NCI-H2196 (cell line): ENCODE measurements around the gene TSPYL4.

ENCODE experiments used
- DNase-seq: peaks from one replicate; lab custom pipeline; 2025; ENCODE audit not compliant: unreplicated experiment; lab: John Stamatoyannopoulos, UW

TSPYL4 gene

GRCh38 chr6:116271149-116271708, 17.4 kb upstream of the TSPYL4 start:
- DNase-seq = no peak

GRCh38 chr6:116268589-116269293, 14.9 kb upstream of the TSPYL4 start:
- DNase-seq = peak; percentile 69

DNA sequence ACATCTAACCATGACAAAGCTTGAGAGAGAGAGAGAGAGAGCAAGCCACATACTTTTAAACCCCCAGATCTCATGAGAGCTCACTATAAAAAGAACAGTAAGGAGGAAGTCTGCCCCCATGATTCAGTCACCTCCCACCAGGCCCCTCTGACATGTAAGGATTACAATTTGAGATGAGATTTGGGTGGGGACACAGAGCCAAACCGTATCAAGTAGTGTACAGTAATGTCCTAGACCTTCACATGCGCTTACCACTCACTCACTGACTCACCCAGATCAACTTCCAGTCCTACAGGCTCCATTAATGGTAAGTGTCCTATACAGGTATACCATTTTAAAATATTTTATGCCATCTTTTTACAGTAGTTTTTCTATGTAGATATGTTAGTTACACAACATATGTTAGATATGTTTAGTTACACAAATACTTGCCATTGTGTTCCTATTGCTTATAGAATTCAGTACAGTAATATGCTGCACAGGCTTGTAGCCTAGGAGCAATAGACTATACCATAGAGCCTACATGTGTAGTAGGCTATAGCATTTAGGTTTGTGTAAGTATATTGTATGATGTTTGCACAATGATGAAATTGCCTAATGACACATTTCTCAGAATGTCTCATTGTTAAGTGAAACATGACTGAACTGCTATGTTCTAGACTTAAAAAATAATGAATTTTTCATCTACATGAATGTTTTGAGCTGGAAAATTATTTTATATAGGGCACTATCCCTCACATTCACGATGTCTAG, 14.1 kb upstream of the TSPYL4 start:
- DNase-seq = no peak

DNA sequence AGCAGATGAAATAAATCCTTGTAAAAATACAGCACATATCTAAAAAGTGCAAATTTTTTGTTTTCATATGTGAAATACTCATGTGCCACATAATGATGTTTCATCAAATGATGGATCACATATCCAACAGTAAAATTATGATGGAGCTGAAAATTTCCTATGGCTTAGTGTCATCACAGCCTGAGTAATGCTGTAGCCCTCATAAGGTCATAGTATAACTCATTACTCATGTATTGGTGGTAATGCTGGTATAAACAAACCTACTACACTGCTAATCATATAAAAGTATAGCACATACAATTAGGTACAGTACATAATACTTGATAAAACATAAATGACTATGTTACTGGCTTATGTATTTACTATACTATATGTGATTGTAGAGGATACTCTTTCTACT, 12.9 kb upstream of the TSPYL4 start:
- no peak for DNase-seq

GRCh38 chr6:116265041-116265829, 11.4 kb upstream of the TSPYL4 start:
- no peak for DNase-seq

GRCh38 chr6:116263353-116263752, 9.5 kb upstream of the TSPYL4 start:
- no peak for DNase-seq

- no peak for DNase-seq
These were observed 4.6 kb upstream of the TSPYL4 start for GRCh38 chr6:116258520-116258919.

DNA sequence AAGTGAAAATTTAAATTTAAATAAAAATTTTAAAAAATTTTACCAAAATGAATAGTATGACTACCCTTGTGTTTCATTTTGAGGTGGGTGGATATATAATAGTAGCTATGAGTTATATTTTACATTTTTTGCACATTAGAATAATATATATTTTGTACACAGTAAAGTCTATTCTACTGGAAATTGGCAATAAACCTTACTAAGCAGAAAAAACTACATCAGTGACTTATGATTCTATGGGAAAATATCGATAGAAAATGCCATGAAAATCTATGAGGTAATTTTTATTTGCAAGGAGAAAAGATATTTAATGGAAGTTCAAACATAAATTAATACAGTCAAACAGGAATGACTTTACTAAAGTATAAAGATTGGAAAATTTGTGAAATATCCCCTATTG, 2.8 kb upstream of the TSPYL4 start:
- no peak for DNase-seq

DNA sequence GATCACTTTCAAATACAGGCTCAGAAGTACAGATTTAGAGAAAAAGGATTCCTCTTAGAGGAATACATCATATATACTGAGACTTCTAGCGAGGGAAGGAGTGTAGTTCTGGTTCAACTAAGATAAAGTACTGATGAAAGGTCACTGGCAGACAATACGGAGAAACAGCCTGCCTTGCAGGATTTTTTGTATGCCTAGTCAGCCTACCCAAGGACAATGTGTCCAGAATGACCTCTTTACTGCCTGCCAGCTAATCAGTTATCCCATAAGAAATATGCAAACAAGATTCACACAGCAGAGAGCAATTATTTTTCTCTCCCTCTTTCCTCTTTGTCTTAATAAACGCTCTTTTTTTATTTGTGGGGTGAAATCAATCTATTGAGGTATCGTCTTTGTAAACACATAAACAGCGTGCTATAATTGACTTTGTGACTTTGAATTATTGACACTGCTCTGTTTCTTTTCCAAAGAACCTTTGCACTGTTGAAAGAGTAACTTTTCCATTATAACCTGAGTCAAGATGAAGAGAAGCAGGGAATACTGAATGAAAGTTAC, 1.4 kb upstream of the TSPYL4 start:
- no peak for DNase-seq

DNA sequence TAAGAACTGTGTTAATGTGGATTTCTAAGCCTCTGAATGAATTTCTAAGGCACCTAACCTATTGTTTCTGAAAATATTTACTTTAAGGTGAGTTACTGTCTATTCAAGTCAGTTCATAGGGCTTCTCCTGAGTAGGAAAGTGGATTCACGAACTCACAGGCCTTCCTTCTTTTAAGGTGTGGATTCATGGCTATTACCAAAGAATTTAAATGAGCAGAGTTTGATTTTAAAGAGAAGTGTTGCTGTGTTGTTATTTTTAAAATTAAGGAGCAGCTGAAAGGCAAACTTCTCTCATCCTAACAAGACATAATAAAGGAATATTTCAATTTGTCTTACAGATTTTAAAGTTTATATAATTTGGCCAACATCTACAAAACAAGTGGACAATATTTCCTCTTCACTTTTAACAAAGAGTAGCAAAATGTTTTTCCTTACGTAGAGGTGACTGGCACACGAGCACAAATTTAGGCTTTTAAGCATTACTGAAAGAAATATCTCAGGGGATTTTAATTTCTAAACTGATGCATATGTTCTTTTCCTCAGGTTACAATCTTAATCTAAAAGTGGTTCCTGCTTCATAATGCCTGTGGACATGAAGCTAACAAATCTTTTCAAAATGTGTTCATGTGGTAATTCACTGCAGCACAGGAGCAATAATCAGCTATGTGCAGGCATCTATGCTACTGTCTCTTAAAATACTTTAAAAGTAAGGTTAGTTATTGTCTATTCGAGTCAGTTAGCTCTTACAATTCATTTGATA, 602 bp upstream of the TSPYL4 start:
- DNase-seq = no peak

DNA sequence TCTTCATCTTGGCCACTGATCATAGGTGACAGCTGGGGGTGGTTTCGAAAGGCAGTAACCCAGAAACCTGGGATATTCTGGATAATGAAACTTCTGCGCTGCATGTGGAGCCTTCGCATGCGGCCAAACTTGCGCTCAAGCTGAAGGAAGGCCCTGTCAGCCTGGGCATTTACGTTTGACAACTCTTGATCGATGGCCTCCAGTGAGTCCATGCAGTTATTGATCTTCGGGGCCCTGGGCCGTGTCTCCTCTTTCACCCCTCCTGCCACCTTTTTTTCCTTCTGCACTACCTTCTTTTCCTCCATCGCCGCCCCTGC, 729 bp downstream of the TSPYL4 start:
- DNase-seq = no peak

DNA sequence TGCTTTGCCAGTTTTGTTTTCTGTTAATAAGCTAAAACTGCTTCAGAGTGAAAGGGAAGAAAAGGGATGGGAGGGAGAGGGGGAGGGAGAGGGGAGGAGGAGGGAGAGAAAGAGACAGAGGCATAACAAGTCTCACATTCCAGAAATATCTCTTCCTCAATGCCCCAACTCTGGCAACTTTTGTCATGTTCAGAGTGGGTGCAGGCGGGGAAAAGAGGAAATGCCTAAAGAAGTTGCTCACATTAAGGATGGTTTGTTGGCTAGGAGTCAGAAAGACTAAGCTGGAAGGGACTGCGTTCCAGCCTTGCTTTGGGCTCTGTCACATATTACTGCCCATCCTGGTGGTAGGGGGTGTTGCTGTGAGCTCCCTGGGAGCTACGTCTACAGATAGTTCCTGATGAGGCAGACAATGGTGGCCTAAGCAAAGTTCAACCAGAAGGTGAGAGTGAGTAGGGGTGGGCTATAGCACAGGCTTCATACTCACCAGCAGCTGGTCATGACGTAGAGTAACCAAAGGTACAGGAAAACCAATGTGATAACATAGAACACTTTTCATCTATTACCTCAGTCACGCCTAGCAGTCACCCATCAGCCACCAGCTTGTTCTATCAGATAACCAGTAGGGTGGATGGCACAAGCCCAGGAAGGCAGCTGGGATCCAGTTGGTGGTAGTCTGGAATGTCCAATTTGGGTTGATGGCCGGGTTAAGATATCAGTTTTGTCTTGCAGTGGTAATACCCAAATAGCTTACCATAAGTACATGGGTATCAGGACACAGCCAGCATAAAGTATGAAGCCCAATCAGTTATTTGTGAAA, 2.1 kb downstream of the TSPYL4 start:
- DNase-seq = no peak

DNA sequence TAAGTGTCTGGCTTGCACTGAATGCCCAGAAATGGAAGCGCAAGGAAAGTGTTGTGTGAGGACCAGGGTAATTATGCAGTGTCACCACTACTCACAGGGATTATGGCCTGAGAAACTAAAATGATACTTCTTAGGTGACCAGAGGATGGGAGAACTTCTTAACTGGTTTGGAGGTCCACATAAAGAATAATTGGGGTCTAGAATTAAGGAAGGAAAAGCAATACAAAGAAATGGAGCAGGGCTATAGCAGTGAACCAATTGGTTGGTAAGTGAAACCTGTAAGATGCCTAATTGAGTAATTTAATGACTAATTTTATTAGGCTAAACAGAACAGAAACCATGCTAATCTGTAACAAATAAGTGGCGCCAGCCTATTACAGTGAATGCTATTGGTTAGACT, 5.3 kb downstream of the TSPYL4 start:
- DNase-seq = no peak

- DNase-seq = no peak
These were observed 6.6 kb downstream of the TSPYL4 start for GRCh38 chr6:116247285-116247684.

- DNase-seq = no peak
These were observed 7.8 kb downstream of the TSPYL4 start for GRCh38 chr6:116246089-116246488.

DNA sequence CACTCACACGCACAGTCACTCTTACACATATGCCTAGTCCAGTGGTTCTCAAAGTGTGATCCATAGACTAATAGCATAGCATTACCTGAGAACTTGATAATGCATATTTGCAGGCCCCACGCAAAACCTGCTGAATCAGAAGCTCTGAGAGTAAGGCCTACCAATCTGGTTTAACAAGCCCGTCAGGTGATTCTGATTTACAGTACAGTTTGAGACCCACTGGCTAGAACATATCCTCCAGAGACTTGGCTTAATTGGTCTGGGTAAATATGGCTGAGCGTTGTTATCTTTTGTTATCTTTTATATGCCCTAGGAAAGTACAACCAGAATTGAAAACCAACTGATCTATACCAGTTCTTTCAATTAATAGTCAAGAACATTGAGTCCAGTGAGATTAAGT, 9.6 kb downstream of the TSPYL4 start:
- no peak for DNase-seq

DNA sequence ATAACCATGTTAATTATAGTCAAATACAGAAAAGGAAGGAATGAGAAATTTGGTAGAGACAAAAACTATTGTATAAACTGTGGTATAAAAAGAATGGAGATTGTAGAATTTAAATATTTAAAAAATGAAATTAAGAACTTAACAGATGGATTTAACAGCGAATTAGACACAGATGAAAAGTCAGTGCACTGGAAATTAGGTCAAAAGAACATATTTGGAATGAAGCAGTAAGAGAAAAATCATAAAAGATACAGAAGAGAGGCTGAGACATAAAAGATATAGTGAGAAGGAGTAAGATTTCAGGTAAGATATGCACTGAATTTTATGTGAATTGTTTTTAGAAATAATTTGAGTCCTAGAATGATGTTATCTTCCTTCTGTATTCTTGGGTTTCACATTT, 14.0 kb downstream of the TSPYL4 start:
- no peak for DNase-seq

GRCh38 chr6:116239256-116239655, 14.6 kb downstream of the TSPYL4 start:
- DNase-seq = no peak

- no peak for DNase-seq
These were observed 15.8 kb downstream of the TSPYL4 start for GRCh38 chr6:116238083-116238482.

GRCh38 chr6:116234689-116235088, 19.2 kb downstream of the TSPYL4 start:
- DNase-seq = no peak
